GM19240 (cell line): ENCODE results near the gene NAV3.

Source experiments
- DNase-seq: peaks from one replicate; pipeline ENCODE4 v3.0.0; 2011; ENCODE audit warnings: low spot score; ENCODE audit not compliant: insufficient read length

NAV3 gene

GRCh38 chr12:77841521-77841920, 10.8 kb downstream of the NAV3 start:
- DNase-seq: no peak

- DNase-seq: no peak
Measured at GRCh38 chr12:77842430-77842829, 11.7 kb downstream of the NAV3 start.

GRCh38 chr12:77845831-77846230, 15.1 kb downstream of the NAV3 start:
- no peak for DNase-seq

GRCh38 chr12:77847060-77847541, 16.4 kb downstream of the NAV3 start:
- DNase-seq: peak; percentile 32

GRCh38 chr12:77847680-77848431, 17.2 kb downstream of the NAV3 start:
- DNase-seq: no peak

GRCh38 chr12:77850129-77850528, 19.4 kb downstream of the NAV3 start:
- DNase-seq: no peak

- DNase-seq: no peak
Measured at GRCh38 chr12:77850698-77851097, 20.0 kb downstream of the NAV3 start.

GRCh38 chr12:77855548-77855947, 24.9 kb downstream of the NAV3 start:
- no peak for DNase-seq

- DNase-seq: no peak
Measured at GRCh38 chr12:77861317-77861716, 30.6 kb downstream of the NAV3 start.

- DNase-seq: no peak
Measured at GRCh38 chr12:77865178-77865577, 34.5 kb downstream of the NAV3 start.

GRCh38 chr12:77878901-77879300, 48.2 kb downstream of the NAV3 start:
- DNase-seq: no peak

GRCh38 chr12:77882709-77883108, 52.0 kb downstream of the NAV3 start:
- DNase-seq: no peak

GRCh38 chr12:77888611-77889010, 57.9 kb downstream of the NAV3 start:
- DNase-seq: no peak

GRCh38 chr12:77891518-77892147, 60.9 kb downstream of the NAV3 start:
- DNase-seq: no peak

- DNase-seq: no peak
Measured at GRCh38 chr12:77893918-77894317, 63.2 kb downstream of the NAV3 start.

- DNase-seq: no peak
Measured at GRCh38 chr12:77894556-77894955, 63.9 kb downstream of the NAV3 start.

- DNase-seq: no peak
Measured at GRCh38 chr12:77895699-77896098, 65.0 kb downstream of the NAV3 start.

GRCh38 chr12:77907936-77908335, 77.2 kb downstream of the NAV3 start:
- no peak for DNase-seq

GRCh38 chr12:77914081-77914488, 83.4 kb downstream of the NAV3 start:
- no peak for DNase-seq

- no peak for DNase-seq
Measured at GRCh38 chr12:77915071-77915600, 84.4 kb downstream of the NAV3 start.

GRCh38 chr12:77916276-77916675, 85.6 kb downstream of the NAV3 start:
- DNase-seq: no peak

GRCh38 chr12:77918046-77918445, 87.4 kb downstream of the NAV3 start:
- DNase-seq: no peak

GRCh38 chr12:77919450-77919849, 88.8 kb downstream of the NAV3 start:
- no peak for DNase-seq
